Nephron (organoid): ENCODE data around the gene FBL.

Experiments used
- H3K27ac Mint-ChIP-seq, 3 experiments: 2 replicates each; pipeline ENCODE4 v1.8.0; 2020; ENCODE audit warnings: mixed read lengths in 3 of 3, mild to moderate bottlenecking in 2 of 3, moderate library complexity in 1 of 3
- H3K27me3 Mint-ChIP-seq: 2 replicates; pipeline ENCODE4 v1.8.0; 2021; ENCODE audit warnings: low read depth, mild to moderate bottlenecking, moderate library complexity, mixed read lengths
- H3K36me3 Mint-ChIP-seq: 2 replicates; pipeline ENCODE4 v1.8.0; 2020; ENCODE audit warnings: low read depth, mixed read lengths
- H3K4me1 Mint-ChIP-seq: 2 replicates; pipeline ENCODE4 v1.8.0; 2020; ENCODE audit warnings: mixed read lengths
- H3K4me3 Mint-ChIP-seq, 3 experiments: 2 replicates each; pipeline ENCODE4 v1.8.0; 2020; ENCODE audit warnings: mild to moderate bottlenecking in 3 of 3, mixed read lengths in 3 of 3, moderate library complexity in 2 of 3
- H3K9me3 Mint-ChIP-seq: 2 replicates; pipeline ENCODE4 v1.8.0; 2020; ENCODE audit warnings: mixed read lengths
- TF ChIP-seq, protein P1 (sequence below), 3 experiments: fragments of 200-600 bp; sonication (generic); IDR thresholded peaks; one replicate each; pipeline ENCODE4 v1.5.0; 2021; ENCODE audit warnings: antibody characterized with exemption in 3 of 3; ENCODE audit not compliant: unreplicated experiment in 3 of 3

FBL gene

DNA sequence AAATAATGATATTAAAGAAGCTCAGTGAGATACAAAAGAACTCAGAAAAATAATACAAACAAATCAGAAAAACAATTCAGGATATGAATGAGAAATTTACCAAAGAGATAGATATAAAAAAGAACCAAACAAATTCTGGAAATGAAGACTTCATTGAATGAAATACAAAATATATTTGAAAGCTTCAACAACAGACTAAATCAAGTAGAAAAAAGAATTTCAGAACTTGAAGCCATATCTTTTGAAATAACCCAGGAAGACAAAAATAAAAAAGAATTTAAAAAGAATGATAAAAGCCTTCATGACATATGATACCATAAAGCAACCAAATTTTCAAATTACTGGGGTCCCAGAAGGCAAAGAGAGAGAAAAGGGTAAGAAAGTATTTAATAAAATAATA is 57.9 kb downstream of the FBL start:
- peaks cover 11% of the 10 kb centered on the region for H3K9me3 Mint-ChIP-seq
- no peak overlapping the region for H3K27ac Mint-ChIP-seq
- H3K4me3 Mint-ChIP-seq, result no peak overlapping the region
- H3K36me3 Mint-ChIP-seq, result no peaks in the 10 kb centered on the region
- peaks cover 16% of the 10 kb centered on the region for H3K27me3 Mint-ChIP-seq
- TF ChIP-seq, protein P1, sequence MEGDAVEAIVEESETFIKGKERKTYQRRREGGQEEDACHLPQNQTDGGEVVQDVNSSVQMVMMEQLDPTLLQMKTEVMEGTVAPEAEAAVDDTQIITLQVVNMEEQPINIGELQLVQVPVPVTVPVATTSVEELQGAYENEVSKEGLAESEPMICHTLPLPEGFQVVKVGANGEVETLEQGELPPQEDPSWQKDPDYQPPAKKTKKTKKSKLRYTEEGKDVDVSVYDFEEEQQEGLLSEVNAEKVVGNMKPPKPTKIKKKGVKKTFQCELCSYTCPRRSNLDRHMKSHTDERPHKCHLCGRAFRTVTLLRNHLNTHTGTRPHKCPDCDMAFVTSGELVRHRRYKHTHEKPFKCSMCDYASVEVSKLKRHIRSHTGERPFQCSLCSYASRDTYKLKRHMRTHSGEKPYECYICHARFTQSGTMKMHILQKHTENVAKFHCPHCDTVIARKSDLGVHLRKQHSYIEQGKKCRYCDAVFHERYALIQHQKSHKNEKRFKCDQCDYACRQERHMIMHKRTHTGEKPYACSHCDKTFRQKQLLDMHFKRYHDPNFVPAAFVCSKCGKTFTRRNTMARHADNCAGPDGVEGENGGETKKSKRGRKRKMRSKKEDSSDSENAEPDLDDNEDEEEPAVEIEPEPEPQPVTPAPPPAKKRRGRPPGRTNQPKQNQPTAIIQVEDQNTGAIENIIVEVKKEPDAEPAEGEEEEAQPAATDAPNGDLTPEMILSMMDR (IDR thresholded peaks at IDR 0.05; ENCODE audit: unreplicated experiment in 3 of 3), result no peak
- H3K4me1 Mint-ChIP-seq, result no peaks in the 10 kb centered on the region
